OCI-M1 (cell line): Measurements from ENCODE around the gene GRK3.

Source experiments
- DNase-seq: peaks from one replicate; lab custom pipeline; 2025; lab: John Stamatoyannopoulos, UW

The GRK3 gene

DNA sequence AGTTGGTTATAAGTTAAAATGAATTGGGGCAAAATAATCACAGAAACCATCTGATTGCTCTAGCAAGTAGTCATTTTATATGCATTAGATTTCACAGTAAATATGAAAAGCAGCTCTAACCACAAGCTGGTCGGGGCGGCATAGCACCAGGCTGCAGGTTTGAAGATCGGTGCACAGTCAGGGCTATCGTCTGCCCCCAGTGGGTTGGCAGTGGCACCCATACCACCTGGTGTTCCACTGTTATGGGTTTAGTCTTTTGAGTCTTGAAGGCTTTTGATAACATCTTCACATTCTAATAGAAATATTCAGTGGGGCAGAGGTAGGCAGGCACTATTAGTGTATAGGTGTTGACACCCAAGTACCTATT lies 62.1 kb downstream of the GRK3 start:
- no peak for DNase-seq

DNA sequence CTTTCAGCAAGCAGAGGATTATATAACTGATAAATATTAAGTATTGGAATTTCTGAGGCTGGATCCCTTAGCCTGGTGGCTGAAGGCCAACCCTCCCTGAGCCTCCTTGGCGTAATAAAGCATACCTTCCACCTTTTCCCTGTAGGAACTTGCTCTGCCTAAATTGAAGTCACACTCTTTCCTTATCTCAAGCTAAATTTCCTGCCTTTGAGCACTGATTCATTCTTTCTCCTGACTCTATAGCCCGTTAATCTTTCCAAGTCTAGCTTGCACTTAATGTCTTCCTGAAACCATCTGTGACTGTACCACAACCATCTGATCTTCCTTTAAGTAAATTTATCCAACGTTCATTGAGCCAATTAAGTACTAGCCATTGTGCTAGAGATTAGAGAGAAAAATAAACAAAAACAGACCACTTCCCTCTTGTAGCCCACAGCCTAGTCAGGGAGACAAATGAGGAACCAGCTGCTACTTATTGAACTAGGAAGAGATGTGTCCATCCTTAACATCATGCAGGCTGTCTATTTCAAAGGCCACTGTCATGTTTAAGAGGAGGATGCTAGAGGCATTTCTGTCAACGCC lies 62.9 kb downstream of the GRK3 start:
- peak; percentile 82 for DNase-seq

DNA sequence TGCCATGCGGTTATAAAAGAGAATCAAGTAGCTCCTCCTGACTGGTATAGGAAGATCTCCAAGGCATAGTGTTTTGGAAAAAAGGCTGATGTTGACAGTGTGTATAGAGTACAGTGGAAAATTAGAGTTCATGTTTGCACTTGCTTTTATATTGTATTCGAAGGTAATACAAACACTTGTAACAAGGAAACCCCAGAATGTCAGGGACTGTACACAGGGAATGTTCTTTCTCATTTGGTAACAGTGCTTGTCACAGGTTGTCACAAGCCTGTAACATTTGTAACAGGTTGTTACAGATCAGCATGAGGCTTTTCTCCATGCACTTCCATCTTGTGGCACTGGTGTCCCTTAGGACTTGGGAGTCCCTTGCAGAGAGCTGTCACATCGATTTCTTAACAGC lies 64.0 kb downstream of the GRK3 start:
- DNase-seq = no peak

DNA sequence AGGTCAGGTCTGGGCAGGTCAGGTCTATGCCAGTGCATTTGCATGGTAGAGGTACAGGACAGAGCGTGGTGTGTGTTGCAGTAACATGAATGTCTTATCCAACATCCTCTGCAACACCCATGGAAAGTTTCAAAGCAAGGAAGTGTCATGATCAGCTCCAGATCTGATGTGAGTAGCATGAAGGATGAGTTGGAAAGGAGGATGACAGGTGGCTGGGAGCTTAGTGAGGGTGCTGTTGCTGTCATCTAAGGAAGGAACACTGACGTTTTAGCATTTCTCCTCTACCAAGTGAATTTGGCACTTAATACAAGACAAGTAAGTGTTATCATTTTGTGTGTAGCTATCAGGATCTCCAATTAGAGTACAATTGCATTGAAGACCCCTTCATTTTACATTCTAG lies 65.1 kb downstream of the GRK3 start:
- no peak for DNase-seq

DNA sequence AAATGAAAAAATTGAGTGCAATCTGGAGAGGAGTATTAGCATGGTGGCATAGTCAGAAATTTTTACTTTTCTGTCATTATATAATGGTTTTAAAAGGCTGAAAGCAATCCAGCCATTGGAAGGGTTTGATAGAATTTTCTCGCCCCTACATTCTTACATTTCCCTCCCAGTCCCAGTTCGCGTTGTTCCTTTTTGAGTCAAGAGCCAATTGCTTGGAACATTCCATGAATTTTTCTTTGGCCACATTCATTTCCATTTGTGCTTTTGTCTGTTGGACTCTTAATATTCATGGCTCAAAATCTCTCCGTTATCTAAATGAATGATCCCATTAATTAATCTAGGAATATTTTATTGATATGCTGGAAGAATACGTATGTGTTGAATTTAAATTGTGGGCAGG lies 66.0 kb downstream of the GRK3 start:
- no peak for DNase-seq

DNA sequence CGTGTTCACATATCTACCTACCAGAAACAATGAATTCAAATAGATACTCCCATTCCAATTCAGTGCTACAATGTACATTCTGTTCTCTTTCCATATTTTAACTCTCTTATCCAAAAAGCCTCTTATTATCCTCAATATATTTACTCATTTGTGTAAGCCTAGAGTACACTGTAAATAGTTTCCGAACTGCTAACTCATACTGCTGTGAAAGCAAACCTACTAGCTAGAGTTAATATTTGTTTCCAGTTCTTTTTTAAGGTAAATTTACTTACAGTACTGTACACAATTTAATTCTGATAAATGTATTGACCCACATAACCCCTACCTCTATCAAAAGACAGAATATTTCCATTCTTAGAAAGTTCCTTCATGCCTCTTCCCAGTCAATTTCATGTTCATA lies 71.8 kb downstream of the GRK3 start:
- no peak for DNase-seq

DNA sequence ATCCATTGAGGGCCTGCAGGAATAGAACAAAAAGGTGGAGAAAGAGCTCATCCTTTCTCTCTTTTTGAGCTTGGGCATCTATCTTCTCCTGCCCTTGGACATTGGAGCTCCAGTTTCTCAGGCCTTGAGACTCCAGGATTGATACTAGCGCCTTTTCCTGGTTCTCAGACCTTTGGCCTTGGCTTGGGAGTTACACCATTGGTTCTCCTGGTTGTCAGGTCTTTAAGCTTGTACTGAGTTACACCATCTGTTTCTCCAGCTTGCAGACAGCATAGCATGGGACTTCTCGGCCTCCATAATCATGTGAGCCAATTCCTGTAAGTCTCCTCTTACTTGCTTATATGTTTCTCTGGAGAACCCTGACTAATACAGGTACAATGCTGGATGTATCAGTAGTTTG lies 72.6 kb downstream of the GRK3 start:
- DNase-seq = no peak

DNA sequence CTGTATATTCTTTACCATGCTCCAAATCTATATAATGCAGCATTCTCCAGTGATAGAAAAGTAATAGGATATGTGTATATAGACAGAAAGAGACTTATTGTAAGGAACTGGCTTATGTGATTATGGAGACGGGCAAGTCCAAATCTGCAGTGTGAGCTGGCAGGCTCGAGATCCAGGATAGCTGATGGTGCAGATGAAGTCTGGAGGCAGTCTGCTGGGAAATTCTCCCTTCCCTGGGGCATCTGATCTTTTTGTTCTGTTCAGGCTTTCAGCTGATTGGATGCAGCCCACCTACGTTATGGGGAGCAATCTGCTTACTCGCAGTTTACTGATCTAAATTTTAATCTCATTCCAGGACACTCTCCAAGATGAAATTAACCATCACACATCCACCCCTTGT lies 73.2 kb downstream of the GRK3 start:
- DNase-seq = no peak

DNA sequence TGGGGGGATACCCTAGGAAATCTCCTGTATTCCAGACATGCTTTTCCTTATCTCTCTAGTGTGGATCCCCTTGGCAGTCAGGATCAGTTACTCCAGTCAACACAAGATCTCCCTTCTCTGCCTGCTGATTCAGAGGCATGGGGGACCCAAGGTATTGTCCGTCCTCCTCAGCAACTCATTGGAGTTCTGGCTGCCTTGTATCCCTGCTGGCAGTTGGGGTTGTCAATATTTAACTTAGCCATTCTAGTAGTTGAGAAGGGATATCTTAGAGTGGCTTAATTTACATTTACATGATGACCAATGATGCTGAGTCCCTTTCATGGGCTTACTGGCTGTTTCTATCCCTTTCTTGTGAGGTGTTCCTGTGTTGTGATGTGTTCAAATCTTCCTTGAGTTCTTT lies 74.2 kb downstream of the GRK3 start:
- DNase-seq = no peak

DNA sequence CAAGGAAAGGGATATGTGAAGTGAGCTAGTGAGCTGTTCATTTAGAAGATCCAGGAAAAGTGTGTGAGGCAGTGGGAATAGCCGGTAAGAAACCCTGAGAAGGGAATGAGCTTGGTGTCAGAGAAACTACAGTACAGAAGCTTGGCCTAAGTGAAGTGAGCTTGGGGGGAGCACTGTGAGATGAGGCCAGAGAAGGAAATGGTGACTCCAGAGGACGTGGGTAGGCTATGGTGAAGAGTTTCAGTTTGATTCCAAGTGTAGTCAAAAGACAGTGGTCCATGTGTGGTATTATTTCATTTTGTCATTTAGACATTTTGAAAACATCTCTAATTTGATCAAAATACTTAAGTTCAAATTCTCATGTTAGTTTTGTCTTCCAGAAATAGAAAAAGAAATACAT lies 77.2 kb downstream of the GRK3 start:
- no peak for DNase-seq

DNA sequence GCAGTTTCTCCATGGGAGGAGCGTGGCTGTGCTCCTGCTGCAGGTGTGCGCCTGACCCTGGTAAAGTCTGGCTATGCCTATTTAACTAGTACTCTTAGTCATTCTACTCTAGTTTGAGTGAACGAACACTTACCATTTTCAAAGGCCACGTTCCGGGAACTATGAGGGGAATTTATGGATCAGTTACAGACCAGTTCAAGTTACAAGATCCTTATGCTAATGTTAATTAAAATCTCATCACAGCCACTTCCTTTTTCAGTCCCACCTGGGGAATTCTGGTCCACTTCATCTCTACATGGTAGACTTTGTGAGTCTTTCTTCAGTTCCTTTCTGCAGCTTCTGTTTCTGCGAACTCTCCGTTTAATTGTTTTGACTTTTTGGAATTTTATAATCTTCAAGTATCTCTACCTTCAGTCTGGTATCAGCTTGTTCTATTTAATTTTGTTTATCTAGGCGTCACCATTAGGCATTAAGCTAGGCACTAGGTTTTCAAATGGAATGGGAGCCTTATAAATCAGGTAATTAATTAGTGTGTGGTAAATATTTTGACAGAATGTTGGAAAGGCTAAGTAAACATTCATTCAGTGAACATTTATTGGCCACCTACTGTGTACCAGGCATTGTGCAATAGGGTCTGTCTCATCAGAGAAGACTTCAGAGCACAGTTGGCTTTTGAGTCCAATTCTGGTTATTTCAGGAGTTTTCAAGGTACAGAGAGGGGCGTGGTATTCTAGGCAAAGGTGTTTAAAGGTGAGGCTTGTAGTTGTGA lies 78.9 kb downstream of the GRK3 start:
- DNase-seq = no peak

DNA sequence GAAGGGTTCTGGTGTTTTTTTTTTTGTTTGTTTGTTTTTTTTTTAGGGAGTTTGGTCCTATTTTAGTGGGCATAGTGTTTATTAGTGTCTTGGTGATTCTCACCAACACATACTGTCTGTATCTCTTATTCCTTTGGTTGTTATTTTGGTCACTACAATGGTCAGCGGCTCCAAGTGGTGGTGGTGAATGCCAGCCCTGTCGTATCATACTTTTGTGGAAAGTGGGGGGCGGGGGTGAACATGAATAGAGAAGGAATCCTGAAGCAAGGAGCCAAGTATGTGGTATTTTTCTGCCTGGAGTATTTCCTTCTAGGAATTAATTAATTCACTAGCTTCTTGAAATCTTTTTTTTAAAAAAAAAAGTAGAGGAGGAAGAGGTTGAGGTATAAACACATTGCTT lies 79.6 kb downstream of the GRK3 start:
- no peak for DNase-seq

DNA sequence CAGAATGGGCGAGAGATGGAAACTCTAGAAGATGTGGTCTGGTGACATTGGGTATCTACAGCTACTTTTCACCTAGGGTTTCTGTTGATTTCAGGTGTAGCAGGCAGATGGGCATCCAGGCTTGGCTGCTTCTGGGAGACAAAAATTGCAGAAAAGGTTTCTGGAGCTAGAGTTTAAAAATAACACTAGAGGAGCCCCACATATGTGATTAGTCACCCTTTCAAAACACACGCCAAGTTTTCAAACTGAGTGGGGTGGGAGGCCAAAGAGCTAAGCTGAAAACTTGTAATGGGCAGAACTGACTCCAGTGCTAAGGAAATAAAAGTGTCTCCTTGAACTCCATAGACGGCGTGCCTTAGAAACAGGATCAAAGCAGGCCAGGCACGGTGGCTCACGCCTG lies 80.8 kb downstream of the GRK3 start:
- DNase-seq = no peak

DNA sequence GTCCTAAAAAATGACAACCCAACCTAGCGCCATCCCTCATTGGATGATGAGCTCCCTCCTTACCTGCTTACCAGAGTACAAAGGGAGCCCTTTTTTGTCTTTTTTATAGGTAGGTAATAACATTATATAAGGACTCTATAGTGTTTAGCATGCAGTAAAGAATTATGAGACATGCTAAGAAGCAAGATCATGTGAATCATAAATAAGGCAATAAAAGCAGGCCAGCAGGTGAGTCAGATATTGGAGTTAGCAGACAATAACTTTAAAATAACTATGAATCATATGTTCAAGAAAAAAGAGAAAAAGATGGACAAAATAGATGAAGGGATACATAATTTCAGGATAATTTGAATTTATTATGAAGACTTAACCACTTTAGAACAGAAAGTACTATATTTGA lies 81.5 kb downstream of the GRK3 start:
- no peak for DNase-seq

DNA sequence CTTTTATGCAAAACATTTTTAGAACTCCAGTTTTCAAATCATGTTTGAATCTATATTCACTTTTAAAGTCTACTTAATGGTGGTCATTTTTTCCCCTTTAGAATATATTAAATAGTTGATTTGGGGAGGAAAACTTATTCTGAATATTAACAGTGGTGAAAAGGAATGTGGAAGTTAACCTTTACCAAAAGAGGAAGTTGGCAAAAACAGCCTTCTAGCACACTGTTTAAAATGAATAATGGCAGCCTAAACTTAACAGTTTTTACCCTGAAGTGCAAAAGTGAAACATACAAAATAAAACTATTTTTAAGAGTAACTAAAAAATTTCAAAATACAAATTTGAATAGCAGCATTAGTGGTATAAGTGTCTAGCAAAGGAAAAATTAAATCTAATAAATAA lies 86.4 kb downstream of the GRK3 start:
- peak; percentile 89 for DNase-seq

DNA sequence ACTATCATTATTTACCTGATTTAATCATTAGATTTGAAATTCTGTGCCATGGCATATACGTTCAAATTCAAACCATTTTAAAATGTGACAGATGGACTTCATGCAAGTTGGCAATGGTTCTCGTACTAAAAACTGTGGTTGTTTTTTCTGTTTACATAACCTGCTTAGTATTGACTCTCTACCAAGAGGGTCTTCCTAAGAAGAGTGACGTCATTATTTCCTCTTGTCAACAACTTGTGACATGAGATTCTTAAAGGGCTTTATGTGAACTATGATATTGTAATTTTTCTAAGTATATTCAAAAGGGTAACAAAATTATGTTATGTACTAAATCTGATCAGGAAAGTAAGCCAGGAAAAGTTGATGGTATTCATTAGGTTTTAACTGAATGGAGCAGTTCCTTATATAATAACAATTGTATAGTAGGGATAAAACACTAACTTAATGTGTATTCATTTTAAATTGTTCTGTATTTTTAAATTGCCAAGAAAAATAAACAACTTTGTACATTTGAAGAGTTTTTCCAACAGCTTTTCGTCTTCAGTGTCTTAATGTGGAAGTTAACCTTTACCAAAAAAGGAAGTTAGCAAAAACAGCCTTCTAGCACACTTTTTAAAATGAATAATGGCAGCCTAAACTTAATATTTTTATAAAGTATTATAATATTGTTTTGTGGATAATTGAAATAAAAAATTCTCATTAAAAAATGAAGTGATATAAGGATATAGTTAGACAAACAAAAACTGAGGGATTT lies 87.0 kb downstream of the GRK3 start:
- peak; percentile 74 for DNase-seq

DNA sequence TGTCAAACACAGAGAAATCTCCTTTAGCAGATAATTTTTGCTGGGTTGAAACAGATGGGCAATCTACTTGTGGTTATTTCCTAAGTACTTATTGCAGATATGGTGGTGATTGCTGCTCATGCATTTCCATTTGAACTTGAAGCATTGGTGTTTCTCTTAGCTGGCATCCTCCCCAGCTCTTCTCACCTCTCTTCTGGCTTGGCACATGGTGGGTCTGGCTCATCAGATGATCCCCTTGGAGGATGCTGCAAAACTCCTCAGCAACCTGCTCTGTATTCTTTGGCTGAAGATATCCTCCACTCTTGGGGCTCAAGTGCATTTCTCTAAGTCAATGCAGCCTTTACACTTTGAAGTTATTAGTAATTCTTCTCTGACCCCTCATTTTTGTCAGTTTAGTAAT lies 90.2 kb downstream of the GRK3 start:
- peak; percentile 28 for DNase-seq

DNA sequence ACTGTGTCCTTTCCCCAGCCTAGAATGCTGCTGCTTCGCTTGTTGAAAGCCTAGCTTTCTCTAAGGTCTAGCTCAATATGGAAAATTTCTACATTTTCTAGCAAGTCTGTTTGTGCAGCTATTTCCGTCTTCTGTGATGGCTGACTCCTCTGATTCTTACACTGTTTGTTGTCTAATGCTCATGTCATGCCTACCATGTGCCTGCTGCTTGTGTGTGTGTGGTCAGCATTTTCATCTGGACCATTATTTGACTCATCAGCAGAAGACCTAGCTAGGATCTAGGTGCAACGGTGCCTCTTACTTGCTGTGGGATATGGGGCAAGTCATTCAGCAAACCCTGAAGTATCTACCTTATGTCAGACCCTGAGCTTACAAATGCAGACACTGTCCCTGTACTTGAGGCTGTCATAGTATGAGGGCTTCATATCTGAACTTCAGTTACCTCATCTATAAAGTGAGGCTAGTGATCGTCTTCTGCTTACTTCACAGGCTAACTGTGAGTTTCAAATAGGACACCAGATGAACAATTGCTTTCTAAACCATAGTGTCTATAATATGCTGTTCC lies 91.0 kb downstream of the GRK3 start:
- no peak for DNase-seq

DNA sequence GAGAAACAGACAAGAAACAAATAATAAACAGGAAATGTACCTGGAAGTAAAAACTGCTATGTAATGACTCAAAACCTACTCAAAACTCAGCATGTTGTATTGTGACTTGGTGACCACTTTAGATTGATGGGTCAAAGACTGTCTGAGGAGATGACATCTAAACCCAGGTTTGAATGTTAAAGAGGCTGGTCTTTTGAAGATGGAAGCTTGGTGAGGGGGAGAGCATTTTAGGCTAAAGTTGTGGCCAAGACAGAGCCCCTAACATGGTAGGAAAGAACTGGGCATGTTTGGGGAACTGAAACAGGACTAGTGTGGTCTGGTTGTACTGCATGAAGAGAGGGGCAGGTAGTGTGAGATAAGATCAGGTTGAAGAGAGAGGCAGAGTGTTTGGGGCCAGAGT lies 92.2 kb downstream of the GRK3 start:
- DNase-seq = peak; percentile 41

DNA sequence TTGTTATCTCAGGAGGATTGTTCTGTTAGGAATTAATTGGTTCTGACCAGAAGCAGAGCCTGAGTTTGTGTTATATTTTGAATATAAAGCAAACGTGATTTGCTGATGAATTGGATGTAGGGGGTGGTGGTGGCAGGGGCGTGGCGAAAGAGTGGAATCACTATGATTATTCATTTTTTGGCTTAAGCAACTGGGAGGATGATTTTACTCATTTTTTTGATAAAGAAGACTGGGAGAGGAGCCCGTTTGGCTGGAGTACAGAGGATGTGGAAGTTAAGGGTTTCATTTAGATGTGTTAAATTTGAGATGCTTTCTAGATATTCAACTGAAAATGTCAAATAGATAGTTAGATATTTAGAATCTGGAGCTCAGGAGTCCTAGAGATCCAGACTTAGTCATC lies 94.2 kb downstream of the GRK3 start:
- no peak for DNase-seq

DNA sequence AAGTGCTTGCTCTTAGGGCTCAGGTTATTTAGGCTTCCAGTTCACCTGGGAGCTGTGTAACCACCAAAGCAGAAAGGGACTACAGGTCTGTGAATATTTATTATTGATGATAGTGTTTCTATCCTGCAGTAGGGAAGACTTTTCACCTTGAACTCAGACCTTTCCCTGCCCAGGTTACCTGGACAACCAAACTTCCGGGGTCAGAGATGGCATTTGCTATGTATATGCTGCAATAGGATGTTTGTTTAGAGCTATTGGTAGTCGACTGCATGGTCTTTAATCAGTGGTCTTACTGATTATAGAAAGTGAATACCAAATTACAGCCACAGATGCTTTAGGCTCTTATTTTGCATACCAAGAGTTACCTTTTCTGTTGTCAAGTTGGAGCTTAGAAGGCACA lies 94.9 kb downstream of the GRK3 start:
- no peak for DNase-seq

DNA sequence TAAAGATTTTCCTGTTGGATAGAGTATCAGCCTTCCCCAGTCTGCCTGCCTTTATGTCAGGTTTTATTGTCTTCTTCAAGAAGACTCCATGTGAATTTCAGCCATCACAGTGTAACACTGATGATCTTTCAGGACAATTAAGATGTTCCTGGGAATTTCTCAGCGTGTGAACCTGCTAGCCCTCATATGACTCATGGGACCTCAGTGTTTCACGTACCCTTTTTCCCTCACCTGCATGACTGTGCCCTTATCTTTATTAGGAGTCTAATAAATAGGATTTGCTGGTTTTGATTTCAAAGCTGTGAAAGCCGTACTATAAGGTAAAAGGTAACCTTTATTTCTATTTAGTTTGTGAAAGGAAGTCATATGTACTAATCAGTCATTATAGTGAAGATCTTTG lies 95.9 kb downstream of the GRK3 start:
- DNase-seq = no peak

DNA sequence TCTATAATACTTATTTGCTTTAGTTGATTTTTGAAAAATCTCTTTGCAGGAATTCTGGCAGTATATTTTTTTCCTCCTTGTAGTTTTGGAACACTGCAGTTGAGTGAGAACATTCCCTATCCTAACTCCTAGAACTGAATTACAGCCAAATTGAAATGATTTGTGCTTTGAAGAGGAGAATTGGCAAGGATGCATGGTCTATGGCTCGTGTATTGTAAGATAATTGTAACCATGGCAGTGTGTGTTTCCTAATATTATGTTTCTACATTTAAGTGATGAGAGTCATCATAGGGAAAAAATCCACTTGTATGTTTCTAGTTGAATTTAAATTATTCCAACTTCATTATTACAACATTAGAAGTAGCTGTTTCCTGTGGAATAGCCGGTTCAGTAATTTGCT lies 96.6 kb downstream of the GRK3 start:
- no peak for DNase-seq
